Ureter (tissue), 1 donor: ENCODE measurements around the gene RNF223. TPM values are rescaled to one million over a fixed set of nuclear protein-coding genes. Genes with fewer than 3 reads are reported as not detected.
"Not testable (repeated sequence)": the region's sequence is repeated elsewhere in the genome, so short reads cannot be mapped to it uniquely, and the experiment has no call there.

Source experiments
- DNase-seq: peaks from one replicate; pipeline ENCODE4 v3.0.0-alpha.2; 2020; ENCODE audit warnings: low spot score
- total RNA-seq: library from RNA; stranded (reverse); gene quantifications from one replicate; pipeline ENCODE4 v1.2.4, GENCODE V29; 2023
- donor health status: DM: yes; HTN: yes; CAD: no.

Gene RNF223
- total RNA-seq, 1 donor from 2014 or later = 6.3 TPM

GRCh38 chr1:1087351-1088028, 13.4 kb upstream of the RNF223 start:
- no peak for DNase-seq

GRCh38 chr1:1086911-1087341, 12.8 kb upstream of the RNF223 start:
- DNase-seq = no peak

- no peak for DNase-seq
These were observed 12.1 kb upstream of the RNF223 start for GRCh38 chr1:1085911-1086841.

DNA sequence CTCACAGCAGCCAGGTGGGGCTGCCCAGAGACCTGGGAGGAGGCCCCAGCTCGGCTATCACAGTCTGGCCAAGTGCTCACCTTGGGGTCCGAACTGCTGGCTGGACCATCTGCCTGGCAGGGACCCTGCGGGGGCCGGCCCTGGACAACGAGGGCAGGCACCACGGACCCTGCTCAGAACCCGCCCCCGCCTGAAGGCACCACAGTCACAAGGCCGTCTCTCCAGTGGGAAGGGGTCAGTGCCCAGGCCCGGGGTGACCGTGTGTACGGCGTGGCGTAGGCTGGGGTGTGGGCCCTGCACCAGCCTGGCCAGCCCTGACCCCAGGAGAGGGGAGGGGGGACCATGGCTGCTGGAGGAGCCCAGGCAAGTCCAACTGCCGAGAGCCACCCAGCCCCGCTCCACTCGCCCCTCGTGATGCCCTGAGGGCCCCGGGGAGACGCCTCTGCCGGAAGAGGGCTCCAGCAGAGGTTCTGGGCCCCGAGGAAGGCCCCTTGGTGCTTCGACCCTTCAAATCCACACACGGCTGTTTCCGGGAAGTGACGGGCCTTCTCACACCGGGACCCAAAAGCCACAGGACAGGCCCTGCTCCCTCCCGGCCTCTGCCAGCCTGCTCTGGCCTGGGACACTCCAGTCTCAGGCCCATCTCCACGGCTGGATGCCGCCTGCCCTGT, 11.2 kb upstream of the RNF223 start:
- no peak for DNase-seq

DNA sequence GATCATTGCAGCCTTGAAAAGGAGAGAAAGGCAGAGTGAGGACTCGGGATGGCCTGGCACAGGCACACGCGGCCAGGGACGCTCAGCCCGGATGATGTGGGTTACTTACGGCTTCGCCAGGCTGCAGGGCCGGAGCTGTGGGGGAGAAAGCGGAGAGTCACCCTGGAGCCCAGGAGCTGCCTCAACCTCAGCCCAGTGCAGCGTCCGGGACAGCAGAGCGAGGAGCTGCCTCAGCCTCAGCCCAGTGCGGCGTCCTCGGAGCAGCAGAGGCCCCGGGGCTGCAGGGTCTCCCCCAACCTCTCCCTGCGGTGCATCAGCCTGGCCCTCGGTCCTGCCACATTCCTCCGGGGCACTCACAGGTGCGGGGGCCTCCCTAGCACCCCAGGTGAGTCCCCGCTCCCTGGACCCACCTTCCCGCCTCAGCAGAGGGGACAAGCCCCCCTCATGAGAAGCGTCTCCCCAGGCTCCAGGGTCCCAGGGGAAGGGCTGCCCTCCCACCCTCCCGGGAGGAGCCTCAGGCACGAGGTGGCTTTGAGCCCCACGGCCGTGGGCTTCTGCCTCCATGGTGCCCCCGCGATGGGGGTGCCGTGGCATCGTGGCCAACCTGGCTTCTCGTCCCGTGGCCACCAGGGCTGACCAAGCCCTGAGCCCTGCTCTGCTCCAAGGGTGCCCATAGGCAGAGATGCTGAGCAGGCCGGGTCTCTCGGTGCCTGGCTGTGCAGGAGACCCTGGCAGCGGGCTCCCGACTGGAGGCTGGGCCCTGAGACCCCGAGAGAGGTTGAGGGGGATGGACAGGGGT, 10.5 kb upstream of the RNF223 start:
- DNase-seq = no peak

- DNase-seq = no peak
These were observed 9.6 kb upstream of the RNF223 start for GRCh38 chr1:1083416-1084371.

DNA sequence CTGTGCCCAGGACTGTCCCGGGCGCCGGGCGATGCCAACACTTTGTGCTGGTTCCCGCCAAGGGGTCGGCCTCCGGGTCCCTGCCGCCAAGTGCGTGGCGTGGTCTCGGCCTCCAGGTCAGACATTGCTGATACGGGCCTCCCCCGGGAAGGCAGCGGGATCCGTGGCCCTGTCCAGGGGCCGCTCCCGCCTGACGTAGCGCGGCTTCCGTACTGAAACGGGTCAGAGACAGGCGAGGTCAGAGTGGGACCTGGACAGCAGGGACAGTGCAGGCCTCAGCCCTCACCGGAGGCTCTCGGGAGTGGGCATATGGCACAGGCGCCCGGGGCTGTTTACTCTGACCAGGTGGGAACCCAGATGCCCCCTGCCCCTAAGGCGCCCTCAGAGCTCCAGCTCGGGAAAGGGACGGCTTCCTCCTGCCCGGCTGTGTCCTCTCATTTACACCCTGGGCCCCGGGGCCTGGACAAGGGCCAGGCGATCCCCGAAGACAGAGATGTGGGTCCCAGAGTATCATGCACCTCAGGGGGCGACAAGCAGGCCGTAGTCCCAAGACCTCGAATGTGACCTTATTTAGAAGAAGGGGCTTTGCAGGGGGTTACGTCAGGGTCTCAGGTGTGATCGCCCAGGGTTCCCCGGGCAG, 8.8 kb upstream of the RNF223 start:
- no peak for DNase-seq

DNA sequence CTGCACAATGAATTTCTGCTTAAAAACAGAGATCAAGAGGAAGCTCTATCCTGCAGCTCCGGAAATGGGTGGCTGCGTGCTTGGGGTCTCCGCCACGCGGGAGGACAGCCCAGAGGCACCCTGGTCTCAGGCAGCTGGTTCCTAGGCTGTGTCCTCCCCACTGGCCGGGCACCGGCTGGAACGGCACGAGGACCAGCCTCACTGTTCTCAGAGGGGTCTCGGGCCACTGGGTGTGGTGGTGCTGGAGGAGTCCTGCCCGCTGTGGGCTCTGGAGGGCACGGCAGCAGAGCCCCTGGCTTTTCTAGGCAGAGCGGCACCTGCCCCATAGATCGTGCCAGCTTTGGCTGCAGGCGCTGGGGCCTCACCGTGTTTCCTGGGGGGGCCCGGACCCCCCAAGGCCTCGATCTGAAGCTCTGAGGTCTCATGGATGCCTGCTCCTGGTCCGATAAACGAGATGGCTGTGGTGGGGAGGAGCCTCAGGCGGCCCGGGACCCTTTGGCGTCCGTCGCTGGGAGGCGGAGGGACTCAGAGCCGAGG, 8.2 kb upstream of the RNF223 start:
- peak; percentile 41 for DNase-seq

DNA sequence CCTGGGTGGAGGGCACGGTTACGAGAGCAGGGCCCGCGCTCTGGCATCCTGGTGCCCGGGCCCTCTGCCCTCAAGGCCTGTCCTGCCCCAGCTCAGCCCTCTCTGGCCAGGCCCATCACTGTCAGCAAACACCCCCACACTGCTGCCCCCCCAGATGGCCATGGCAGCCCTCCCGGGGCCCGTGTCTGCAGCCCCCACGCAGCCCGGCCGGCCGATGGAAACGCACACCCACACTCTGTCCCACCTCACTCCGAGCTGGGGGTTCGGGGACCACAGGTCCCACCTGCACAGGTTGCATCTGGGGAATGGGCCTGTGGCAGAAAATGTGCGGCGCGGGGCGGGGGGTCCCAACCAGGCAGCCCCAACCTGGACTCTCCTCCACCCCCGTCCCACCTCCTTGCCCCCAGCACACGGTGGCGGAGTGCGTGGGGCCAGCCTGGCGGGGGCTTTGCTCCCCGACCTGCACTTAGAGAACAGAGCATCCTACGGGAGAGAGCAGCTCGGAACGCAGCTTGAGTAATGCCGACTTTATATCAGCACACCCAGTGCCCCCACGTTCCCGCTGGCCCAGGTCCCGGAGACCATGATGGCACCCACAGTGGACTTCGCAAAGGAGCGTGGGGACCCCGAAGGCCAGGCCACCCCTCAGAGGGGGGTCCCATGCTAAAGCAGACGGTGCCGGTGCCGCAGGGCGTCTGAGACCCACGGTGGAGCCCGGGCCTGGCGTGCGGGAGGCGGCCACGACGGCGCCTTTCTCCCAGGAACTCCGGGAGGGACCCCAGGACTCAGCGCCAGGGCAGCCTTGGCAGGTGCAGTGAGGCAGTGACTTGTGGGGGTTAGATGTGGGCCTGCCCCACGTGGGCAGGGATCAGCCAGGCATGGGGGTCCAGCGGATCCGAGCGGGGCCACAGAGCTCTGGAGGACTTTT, 7.5 kb upstream of the RNF223 start:
- DNase-seq = peak; percentile 43

DNA sequence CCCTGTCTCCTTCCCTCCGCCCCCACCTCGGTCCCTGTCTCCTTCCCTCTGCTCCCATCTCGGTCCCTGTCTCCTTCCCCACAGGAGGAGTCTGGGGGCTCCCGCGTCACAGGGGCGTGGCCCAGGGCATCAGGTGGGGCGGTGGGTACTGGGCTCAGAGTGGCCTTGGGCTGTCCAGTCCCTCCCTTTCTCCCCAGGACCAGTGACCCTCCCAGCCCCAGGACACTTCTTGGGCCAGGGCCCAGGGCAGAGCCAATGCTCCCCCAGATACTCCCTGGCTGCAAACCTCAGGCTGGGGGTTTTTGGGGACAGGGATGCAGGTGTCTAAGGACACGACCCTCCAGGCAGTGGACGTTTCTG, 6.8 kb upstream of the RNF223 start:
- peak; percentile 41 for DNase-seq

DNA sequence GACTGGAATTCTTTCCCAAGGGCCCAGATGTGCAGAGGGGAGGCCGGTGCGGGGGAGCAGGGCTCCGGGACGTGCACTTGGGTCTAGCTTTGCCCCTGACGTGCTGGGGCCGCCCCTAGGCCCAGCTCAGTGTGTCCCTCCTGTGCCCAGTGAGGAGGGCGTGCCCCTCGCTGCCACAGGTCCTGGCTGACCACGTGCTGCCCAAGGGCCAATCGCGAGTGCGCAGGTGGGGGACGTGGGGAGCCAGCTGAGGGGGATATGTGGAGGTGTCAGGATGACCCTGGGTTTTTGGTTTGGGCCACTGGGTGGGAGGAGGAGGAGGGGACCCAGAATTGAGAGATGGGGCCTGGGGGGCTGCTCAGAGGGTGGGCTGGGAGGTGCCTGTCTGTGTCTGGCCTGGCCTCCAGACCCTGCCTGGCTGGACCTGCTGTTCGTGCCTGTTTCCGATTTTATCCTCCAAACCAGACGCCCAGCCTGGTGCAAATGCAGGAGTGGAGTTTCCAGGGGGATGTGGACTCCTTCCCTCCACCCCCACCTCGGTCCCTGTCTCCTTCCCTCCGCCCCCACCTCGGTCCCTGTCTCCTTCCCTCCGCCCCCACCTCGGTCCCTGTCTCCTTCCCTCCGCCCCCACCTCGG, 6.1 kb upstream of the RNF223 start:
- no peak for DNase-seq

GRCh38 chr1:1079408-1080121, 5.5 kb upstream of the RNF223 start:
- DNase-seq = no peak

DNA sequence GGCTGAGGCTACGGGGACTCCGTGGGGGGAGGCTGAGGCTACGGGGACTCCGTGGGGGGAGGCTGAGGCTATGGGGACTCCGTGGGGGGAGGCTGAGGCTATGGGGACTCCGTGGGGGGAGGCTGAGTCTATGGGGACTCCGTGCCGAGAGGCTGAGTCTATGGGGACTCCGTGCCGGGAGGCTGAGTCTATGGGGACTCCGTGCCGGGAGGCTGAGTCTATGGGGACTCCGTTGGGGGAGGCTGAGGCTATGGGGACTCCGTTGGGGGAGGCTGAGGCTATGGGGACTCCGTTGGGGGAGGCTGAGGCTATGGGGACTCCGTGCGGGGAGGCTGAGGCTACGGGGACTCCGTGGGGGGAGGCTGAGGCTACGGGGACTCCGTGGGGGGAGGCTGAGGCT, 3.3 kb upstream of the RNF223 start:
- not testable (repeated sequence) for DNase-seq

DNA sequence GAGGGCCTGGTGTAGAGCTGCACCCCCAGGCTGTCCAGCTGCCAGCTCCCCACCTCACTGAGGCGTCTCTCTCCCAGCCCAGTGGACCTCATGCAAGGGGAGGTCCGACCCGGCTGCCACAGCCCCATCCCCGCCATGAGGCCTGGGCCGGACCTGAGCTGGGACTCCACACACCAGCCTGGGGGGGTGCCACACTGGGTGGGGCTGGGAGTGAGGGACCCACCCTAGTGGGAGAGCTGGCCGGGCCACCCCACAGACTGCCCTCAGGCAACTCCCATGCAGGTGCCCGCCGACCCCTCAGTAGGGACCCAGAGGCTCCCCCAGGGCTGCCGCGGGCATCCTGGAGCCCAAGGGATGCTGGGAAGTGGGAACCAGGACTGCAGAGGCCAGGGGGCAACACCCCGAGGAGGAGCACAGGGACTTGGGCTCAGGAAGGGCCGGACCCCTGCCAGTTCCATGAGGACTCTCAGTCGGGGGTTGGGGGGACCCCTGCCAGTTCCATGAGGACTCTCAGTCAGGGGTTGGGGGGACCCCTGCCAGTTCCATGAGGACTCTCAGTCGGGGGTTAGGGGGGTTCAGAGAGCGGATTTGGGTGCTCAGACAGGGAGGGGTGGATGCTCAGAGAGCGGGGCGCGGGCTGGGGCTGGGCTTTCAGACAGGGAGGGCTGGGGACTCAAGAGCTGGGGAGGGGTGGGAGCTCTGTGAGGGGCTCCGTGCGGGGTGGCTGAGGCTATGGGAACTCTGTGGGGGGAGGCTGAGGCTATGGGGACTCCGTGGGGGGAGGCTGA, 1.2 kb upstream of the RNF223 start:
- DNase-seq = no peak

GRCh38 chr1:1074631-1075147, 583 bp upstream of the RNF223 start:
- no peak for DNase-seq
